H4 (cell line): Measurements from ENCODE around the gene KCTD4. TPM values are rescaled to one million over a fixed set of nuclear protein-coding genes. Genes with fewer than 3 reads are reported as not detected.
"Not testable (repeated sequence)": the region's sequence is repeated elsewhere in the genome, so short reads cannot be mapped to it uniquely, and the experiment has no call there.

Experiments used
- DNase-seq: peaks from one replicate; pipeline ENCODE4 v3.0.0-alpha.2; 2015; ENCODE audit warnings: low spot score
- total RNA-seq: library from RNA; depleted of rRNA; stranded (reverse); fragments of >200 nt; shearing (Covaris generic); gene quantifications from 2 replicates; pipeline ENCODE4 v1.2.3, GENCODE V29; 2014

The KCTD4 gene
- total RNA-seq, 1 experiment from 2014 or later: not detected

- no peak for DNase-seq
Observed at GRCh38 chr13:45215392-45216077, 14.7 kb upstream of the KCTD4 start.

- peak; percentile 12 for DNase-seq
Observed at GRCh38 chr13:45209229-45209628, 8.4 kb upstream of the KCTD4 start.

GRCh38 chr13:45208132-45208531, 7.3 kb upstream of the KCTD4 start:
- DNase-seq: no peak

- peak; percentile 7 for DNase-seq
Observed at GRCh38 chr13:45207319-45207718, 6.5 kb upstream of the KCTD4 start.

GRCh38 chr13:45206340-45206739, 5.5 kb upstream of the KCTD4 start:
- peak; percentile 45 for DNase-seq

- DNase-seq: no peak
Observed at GRCh38 chr13:45205124-45205523, 4.3 kb upstream of the KCTD4 start.

- no peak for DNase-seq
Observed at GRCh38 chr13:45199711-45200110, 1.1 kb downstream of the KCTD4 start.

GRCh38 chr13:45198924-45199323, 1.9 kb downstream of the KCTD4 start:
- no peak for DNase-seq

GRCh38 chr13:45198041-45198440, 2.8 kb downstream of the KCTD4 start:
- DNase-seq: no peak

- DNase-seq: peak; percentile 9
Observed at GRCh38 chr13:45196622-45197021, 4.2 kb downstream of the KCTD4 start.

- DNase-seq: no peak
Observed at GRCh38 chr13:45196096-45196495, 4.7 kb downstream of the KCTD4 start.

GRCh38 chr13:45195421-45195820, 5.4 kb downstream of the KCTD4 start:
- DNase-seq: peak; percentile 11

GRCh38 chr13:45194081-45194939, 6.5 kb downstream of the KCTD4 start:
- DNase-seq: no peak

GRCh38 chr13:45191874-45192273, 9.0 kb downstream of the KCTD4 start:
- no peak for DNase-seq

- peak; percentile 86 for DNase-seq
Observed at GRCh38 chr13:45189511-45189910, 11.3 kb downstream of the KCTD4 start.

- not testable (repeated sequence) for DNase-seq
Observed at GRCh38 chr13:45189077-45189476, 11.8 kb downstream of the KCTD4 start.

GRCh38 chr13:45185286-45185685, 15.6 kb downstream of the KCTD4 start:
- DNase-seq: no peak

- DNase-seq: no peak
Observed at GRCh38 chr13:45184693-45185092, 16.2 kb downstream of the KCTD4 start.

GRCh38 chr13:45180713-45181601, 19.9 kb downstream of the KCTD4 start:
- DNase-seq: no peak

GRCh38 chr13:45180303-45180702, 20.5 kb downstream of the KCTD4 start:
- DNase-seq: no peak

GRCh38 chr13:45179428-45179827, 21.4 kb downstream of the KCTD4 start:
- no peak for DNase-seq
